A549 (cell line): ENCODE data around the gene NLRP8. TPM values are rescaled to one million over a fixed set of nuclear protein-coding genes. Genes with fewer than 3 reads are reported as not detected.
"Not testable (repeated sequence)": the region's sequence is repeated elsewhere in the genome, so short reads cannot be mapped to it uniquely, and the experiment has no call there.

Experiments used
- ATAC-seq, 2 experiments: fragments of 200-7000 bp in 1 of 2; fragments of >200 bp in 1 of 2; cut with Nextera tagmentation in 1 of 2; cut with Tn5 transposase in 1 of 2; 3 replicates each; pipeline versions ENCODE4 v1.8.0 to v1.9.1; 2018 to 2020; ENCODE audit warnings: mild to moderate bottlenecking in 1 of 2, moderate library complexity in 1 of 2
- CTCF ChIA-PET: fragments of 300-600 bp; sonication (Branson Sonifier 250); formaldehyde crosslinking; extraction: SDS; loops from one replicate; lab custom pipeline; 2021; ENCODE audit warnings: antibody characterized with exemption, inconsistent platforms; lab: Yijun Ruan, JAX
- POLR2A ChIA-PET: fragments of 350-600 bp; formaldehyde crosslinking; extraction: SDS; loops from one replicate; lab custom pipeline; 2021; ENCODE audit warnings: antibody characterized with exemption, inconsistent platforms; lab: Yijun Ruan, JAX
- DNase-seq, 2 experiments: peaks; one replicate each; pipeline versions ENCODE4 v3.0.0 to v3.0.0-alpha.2; 2011 to 2016; ENCODE audit warnings: low read depth in 1 of 2, low spot score in 1 of 2
- FAIRE-seq: peaks from 2 replicates; lab custom pipeline; 2011; peaks lifted over from hg19 to GRCh38; lab: Jason Lieb, UNC
- H3K27ac ChIP-seq, 2 experiments: fragments of >200 bp; sonication (Bioruptor Twin); formaldehyde crosslinking; 3 replicates each; pipeline ENCODE4 v1.5.1; 2016 to 2017
- H3K4me1 ChIP-seq: fragments of >200 bp; sonication (Bioruptor Twin); formaldehyde crosslinking; 3 replicates; pipeline ENCODE4 v1.6.1; 2016
- H3K4me2 ChIP-seq: fragments of >200 bp; sonication (Bioruptor Twin); formaldehyde crosslinking; 3 replicates; pipeline ENCODE4 v1.6.1; 2016
- H3K4me3 ChIP-seq: fragments of >200 bp; sonication (Bioruptor Twin); formaldehyde crosslinking; 3 replicates; pipeline ENCODE4 v1.5.1; 2016
- H3K9me3 ChIP-seq: fragments of >200 bp; sonication (Bioruptor Twin); formaldehyde crosslinking; 3 replicates; pipeline ENCODE4 v1.6.1; 2016
- EHMT2 ChIP-seq: fragments of 200-600 bp; sonication (generic); IDR thresholded peaks from 2 replicates; pipeline ENCODE4 v1.6.1; 2016; ENCODE audit warnings: antibody characterized with exemption, low read depth, mild to moderate bottlenecking, moderate library complexity
- MAFK ChIP-seq: fragments of 450-650 bp; IDR thresholded peaks from 2 replicates; pipeline ENCODE4 v1.6.1; 2014; ENCODE audit not compliant: partially characterized antibody
- RAD21 ChIP-seq, 2 experiments: fragments of >200 bp in 1 of 2; sonication (Bioruptor Twin) in 1 of 2; formaldehyde crosslinking in 1 of 2; IDR thresholded peaks in 1 of 2; conservative IDR thresholded peaks in 1 of 2; 2 replicates in 1 of 2; 3 replicates in 1 of 2; pipeline ENCODE4 v1.6.1; 2012 to 2018; ENCODE audit warnings: inconsistent platforms in 1 of 2
- RCOR1 ChIP-seq: fragments of 150-350 bp; IDR thresholded peaks from 2 replicates; pipeline ENCODE4 v1.6.1; 2014; ENCODE audit warnings: antibody characterized with exemption, low read length, low read depth
- RFX5 ChIP-seq: fragments of 450-650 bp; IDR thresholded peaks from 2 replicates; pipeline ENCODE4 v1.7.1; 2014; ENCODE audit warnings: antibody characterized with exemption, mild to moderate bottlenecking, moderate library complexity
- WGBS: methylation state at CpG from one replicate; pipeline ENCODE4 v1.1.6; 2017; ENCODE audit errors: missing lambda C conversion rate; 5-methylcytosine and 5-hydroxymethylcytosine counted together
- polyA plus RNA-seq, 4 experiments: library from polyadenylated mRNA; depleted of rRNA in 3 of 4; stranded (reverse); fragments of >200 nt; fragmentation: RNase III in 1 of 4; extraction: RNeasy Plus Mini Kit Qiagen cat#74134 plus additional on column Dnase treatment in 1 of 4; gene quantifications; 2 replicates in 3 of 4; 3 replicates in 1 of 4; pipeline ENCODE4 v1.2.3, GENCODE V29; 2011 to 2017
- TF ChIP-seq, protein P1 (sequence below): fragments of 200-600 bp; sonication (generic); IDR thresholded peaks from 2 replicates; pipeline ENCODE4 v1.6.1; 2016; ENCODE audit warnings: antibody characterized with exemption, mild to moderate bottlenecking, moderate library complexity

NLRP8 gene
- polyA plus RNA-seq, 2 of the 4 experiments (the other 2 are of a cell fraction) = not detected

- ChIA-PET CTCF (no interaction called here), POLR2A (no interaction called here)
- no peaks in the 10 kb centered on the region for H3K4me1 ChIP-seq
- WGBS = 0% methylated on average over 1 of the region's 1 CpG
- no peak overlapping the region for H3K4me3 ChIP-seq
- FAIRE-seq (peak; percentile 59), DNase-seq (no peak), ATAC-seq (no peak)
- peaks cover 9% of the 10 kb centered on the region; the same call in 2 of the 3 replicates for H3K9me3 ChIP-seq
- no peak overlapping the region for H3K4me2 ChIP-seq
- no peak overlapping the region for H3K27ac ChIP-seq
- TF ChIP-seq RCOR1 (no peak), MAFK (peak; percentile 62)
These were observed 67.1 kb downstream of the NLRP8 start for GRCh38 chr19:56014765-56015164.

DNA sequence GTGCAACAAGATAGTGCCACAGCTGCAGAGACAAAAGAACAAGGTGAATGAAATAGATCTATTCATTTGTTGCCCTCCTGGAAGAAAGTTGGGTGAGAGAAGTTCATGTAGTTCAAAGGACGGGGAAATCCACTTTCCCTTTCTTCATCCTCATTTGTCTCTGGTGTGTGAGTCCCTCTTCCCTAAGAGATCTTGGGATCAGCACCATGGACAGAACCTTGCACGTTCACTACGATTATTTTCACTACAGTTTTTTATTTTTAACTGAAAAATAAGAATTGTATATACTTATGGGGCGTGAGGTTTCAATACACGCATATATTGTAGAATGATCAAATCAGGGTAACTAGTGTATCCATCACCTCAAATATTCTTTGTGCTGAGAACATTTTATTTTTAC lies 68.1 kb downstream of the NLRP8 start:
- Histone ChIP-seq H3K27ac (no peak overlapping the region), H3K9me3 (peaks cover 9% of the 10 kb centered on the region; the same call in 2 of the 3 replicates), H3K4me1 (no peaks in the 10 kb centered on the region), H3K4me2 (no peak overlapping the region), H3K4me3 (no peak overlapping the region)
- no peak for FAIRE-seq
- no peak for DNase-seq
- no peak for ATAC-seq
- ChIA-PET CTCF (interaction anchor here (0.7 kb wide), 1 partner anchor 23 kb away, joined by 3 read pairs; no protein-coding TSS in a partner anchor), POLR2A (no interaction called here)
- TF ChIP-seq EHMT2 = peak; percentile 84; the same call in 1 of the 2 replicates
- TF ChIP-seq, protein P1, sequence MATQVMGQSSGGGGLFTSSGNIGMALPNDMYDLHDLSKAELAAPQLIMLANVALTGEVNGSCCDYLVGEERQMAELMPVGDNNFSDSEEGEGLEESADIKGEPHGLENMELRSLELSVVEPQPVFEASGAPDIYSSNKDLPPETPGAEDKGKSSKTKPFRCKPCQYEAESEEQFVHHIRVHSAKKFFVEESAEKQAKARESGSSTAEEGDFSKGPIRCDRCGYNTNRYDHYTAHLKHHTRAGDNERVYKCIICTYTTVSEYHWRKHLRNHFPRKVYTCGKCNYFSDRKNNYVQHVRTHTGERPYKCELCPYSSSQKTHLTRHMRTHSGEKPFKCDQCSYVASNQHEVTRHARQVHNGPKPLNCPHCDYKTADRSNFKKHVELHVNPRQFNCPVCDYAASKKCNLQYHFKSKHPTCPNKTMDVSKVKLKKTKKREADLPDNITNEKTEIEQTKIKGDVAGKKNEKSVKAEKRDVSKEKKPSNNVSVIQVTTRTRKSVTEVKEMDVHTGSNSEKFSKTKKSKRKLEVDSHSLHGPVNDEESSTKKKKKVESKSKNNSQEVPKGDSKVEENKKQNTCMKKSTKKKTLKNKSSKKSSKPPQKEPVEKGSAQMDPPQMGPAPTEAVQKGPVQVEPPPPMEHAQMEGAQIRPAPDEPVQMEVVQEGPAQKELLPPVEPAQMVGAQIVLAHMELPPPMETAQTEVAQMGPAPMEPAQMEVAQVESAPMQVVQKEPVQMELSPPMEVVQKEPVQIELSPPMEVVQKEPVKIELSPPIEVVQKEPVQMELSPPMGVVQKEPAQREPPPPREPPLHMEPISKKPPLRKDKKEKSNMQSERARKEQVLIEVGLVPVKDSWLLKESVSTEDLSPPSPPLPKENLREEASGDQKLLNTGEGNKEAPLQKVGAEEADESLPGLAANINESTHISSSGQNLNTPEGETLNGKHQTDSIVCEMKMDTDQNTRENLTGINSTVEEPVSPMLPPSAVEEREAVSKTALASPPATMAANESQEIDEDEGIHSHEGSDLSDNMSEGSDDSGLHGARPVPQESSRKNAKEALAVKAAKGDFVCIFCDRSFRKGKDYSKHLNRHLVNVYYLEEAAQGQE = peak; percentile 94
- no peak for TF ChIP-seq RAD21 (conservative IDR thresholded peaks at IDR 0.05 in 1 of 2, IDR thresholded peaks at IDR 0.05 in 1 of 2)
- TF ChIP-seq RFX5 = no peak
- under 1% methylated on average over 5 of the region's 5 CpGs for WGBS

GRCh38 chr19:56019325-56019724 lies 71.7 kb downstream of the NLRP8 start:
- H3K4me1 ChIP-seq, H3K27ac ChIP-seq, DNase-seq, H3K4me2 ChIP-seq, POLR2A ChIA-PET, H3K4me3 ChIP-seq, ATAC-seq: not testable (repeated sequence)
- TF ChIP-seq, protein P1 = peak; percentile 66; the same call in 1 of the 2 replicates
- peak; percentile 72 for FAIRE-seq
- H3K9me3 ChIP-seq = peaks cover 14% of the 10 kb centered on the region; the same call in 2 of the 3 replicates
- CTCF ChIA-PET = interaction anchor here (0.5 kb wide), 1 partner anchor 878 kb away, joined by 3 read pairs; no protein-coding TSS in a partner anchor
- WGBS = 4% methylated on average over 2 of the region's 2 CpGs

DNA sequence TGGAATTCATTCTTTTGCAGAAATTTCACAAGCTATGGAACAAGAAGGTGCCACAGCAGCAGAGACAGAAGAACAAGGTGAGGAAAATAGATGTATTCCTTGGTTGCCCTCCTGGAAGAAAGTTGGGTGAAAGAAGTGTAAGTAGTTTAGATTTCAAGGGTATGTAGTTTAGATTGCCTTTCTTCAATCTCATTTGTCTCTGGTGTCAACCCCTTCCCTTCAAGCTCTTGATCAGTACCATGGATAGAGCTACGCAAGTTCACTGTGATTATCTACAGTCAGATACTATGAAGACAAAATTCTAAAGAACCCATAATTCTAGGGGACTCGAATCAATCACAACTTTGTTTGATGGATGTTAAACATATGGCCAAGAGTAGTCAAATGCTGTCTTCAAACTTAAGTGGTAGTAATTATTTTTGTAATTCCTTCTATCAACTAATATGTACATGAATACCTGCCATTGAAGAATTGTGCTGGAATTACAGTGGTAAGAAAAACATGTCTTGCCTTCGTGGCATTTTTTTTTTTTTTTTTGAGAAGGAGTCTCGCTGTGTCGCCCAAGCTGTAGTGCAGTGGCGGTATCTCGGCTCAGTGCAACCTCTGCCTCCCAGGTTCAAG lies 72.8 kb downstream of the NLRP8 start:
- H3K4me2 ChIP-seq, ATAC-seq, H3K27ac ChIP-seq, DNase-seq, H3K4me3 ChIP-seq, CTCF ChIA-PET, H3K4me1 ChIP-seq, POLR2A ChIA-PET: not testable (repeated sequence)
- 11% methylated on average over 7 of the region's 7 CpGs for WGBS
- TF ChIP-seq, protein P1 = peak; percentile 71; the same call in 1 of the 2 replicates
- peaks cover 14% of the 10 kb centered on the region; the same call in 2 of the 3 replicates for H3K9me3 ChIP-seq
- FAIRE-seq = peak; percentile 96
